HuH-7 (cell line): ENCODE results near the gene PHACTR1.

Source experiments
- DNase-seq: peaks from one replicate; pipeline ENCODE4 v3.0.0; 2011; ENCODE audit warnings: low spot score

The PHACTR1 gene

GRCh38 chr6:13163161-13163944, 446.8 kb downstream of the PHACTR1 start:
- DNase-seq: no peak

DNA sequence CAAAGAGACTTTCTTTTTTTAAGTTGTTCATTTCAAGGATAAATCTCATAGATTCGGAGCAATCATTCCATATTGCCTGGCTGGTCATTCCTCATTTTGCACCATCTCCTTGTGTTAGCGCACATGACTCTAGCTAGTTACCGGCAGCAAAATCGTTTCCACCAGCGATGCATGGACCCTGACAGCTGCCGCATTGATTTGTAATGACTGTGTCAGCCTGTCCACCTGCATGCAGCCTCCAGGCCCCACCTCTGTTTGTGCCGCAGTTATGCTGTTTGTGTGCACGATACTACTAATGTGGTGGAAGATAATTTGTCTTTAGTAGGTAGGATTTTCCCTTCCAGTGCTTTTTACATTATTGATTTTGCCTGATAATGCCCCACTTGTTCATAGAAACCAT, 447.7 kb downstream of the PHACTR1 start:
- no peak for DNase-seq

GRCh38 chr6:13165502-13166172, 449.1 kb downstream of the PHACTR1 start:
- no peak for DNase-seq

- no peak for DNase-seq
Measured at GRCh38 chr6:13166269-13166668, 449.7 kb downstream of the PHACTR1 start.

- DNase-seq: no peak
Measured at GRCh38 chr6:13166916-13167315, 450.3 kb downstream of the PHACTR1 start.

GRCh38 chr6:13172291-13172690, 455.7 kb downstream of the PHACTR1 start:
- DNase-seq: no peak

DNA sequence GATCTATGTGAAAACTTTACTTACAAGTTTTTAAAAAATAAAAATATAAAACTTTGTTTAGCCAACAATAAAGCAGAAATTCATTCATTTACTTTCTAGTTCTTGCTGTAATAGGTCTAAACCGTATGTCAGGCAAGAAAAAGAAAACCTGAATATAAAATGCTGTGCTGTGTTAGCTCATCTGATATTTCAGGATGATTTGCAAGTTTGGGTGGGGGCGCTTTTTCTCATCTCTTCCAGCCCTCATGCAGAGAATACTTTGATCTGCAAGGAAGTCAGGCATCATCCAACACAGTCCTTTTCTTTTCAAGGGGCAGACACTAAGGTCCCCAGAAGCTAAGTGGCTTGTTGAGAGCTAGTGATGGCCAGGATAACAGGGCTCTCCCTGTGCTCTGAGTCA, 458.5 kb downstream of the PHACTR1 start:
- DNase-seq: no peak

- no peak for DNase-seq
Measured at GRCh38 chr6:13175759-13176158, 459.2 kb downstream of the PHACTR1 start.

- no peak for DNase-seq
Measured at GRCh38 chr6:13177664-13178063, 461.1 kb downstream of the PHACTR1 start.

DNA sequence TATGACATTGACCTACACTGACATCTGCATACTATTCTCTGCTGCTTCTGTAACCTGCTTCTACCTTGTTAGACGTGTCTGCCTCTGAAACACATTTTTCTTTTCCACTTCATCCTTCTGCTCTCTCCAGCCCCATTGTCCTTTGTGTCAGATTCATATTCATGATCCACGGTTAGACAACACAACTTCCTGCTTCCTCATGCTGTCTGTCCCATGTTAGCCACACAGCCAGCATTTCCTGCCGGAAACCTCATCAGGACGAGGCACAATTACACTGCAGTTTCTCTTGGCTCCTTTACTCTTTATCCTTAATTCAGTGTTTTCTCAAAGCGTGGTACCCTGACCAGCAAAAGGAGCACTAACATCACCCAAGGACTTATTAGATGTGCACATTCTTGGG, 461.5 kb downstream of the PHACTR1 start:
- DNase-seq: no peak

DNA sequence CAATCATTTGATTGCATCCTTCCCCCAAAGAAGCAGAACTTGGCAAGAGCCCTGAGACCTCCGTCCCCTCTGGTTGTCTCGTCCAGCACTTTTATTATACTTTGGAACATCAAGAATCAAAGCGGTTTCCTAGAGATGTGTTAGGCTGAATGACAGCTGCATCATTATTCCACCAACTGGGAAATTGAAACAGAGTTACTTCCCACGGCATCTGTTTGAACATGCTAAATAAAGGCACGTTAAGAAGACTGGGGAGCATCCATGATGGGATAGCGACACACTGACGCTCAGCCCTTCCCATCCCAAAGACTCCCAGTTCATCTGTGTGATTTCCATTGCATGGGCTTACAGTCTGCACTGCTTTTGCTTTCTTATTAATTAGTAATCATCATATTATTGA, 464.0 kb downstream of the PHACTR1 start:
- no peak for DNase-seq

GRCh38 chr6:13181393-13181792, 464.8 kb downstream of the PHACTR1 start:
- no peak for DNase-seq

DNA sequence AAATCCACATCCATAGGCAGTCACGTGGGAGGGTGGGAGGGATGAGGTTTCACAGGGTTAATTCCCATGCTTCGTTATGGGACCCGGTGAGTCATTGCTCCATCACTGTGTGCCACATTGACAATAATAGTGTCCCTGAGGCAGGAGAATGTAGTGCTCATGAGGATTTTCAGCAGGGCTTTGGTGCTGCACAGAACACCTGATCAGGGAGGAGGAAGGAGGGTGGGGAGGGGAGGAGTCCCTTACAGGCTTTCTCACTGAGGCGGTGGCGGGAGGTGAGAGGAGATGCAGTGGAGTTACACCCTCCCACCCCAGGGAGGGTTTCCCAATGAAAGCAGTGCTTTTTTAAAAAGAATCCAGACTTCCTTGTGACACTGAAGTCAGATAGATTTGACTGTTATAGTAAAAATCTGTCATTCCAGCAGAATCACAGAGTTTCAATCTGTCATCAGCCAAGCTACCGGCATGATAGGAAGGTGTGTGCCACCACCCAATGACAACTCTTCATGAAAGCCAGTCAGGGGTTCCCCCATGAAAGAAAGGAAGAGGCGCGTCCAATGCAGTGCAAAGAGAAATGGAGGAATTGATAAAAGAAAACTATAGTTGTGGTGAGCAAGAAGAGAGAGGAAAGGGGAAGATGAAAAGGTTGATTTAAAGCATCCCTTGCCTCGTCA, 467.0 kb downstream of the PHACTR1 start:
- no peak for DNase-seq

DNA sequence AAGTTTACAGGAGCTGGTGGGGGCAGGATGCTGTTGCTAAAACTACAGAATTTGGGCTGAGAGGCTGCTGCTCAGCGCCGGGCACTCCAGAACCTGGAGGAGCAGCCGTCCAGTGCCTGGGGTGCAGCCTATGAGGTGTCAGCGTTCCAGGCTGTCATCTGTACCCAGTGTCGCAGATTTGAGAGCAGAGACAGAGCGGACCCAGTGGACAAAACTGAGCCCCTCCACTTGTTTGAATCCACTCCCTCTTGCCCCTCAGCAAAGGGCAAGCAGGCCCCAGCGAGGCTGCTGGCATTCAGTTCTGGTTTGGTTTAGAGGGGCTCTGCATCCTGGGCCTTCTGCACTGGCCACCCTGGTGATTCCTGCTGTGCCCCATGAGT, 467.5 kb downstream of the PHACTR1 start:
- no peak for DNase-seq

GRCh38 chr6:13184547-13184946, 468.0 kb downstream of the PHACTR1 start:
- no peak for DNase-seq

- DNase-seq: no peak
Measured at GRCh38 chr6:13186861-13187260, 470.3 kb downstream of the PHACTR1 start.

DNA sequence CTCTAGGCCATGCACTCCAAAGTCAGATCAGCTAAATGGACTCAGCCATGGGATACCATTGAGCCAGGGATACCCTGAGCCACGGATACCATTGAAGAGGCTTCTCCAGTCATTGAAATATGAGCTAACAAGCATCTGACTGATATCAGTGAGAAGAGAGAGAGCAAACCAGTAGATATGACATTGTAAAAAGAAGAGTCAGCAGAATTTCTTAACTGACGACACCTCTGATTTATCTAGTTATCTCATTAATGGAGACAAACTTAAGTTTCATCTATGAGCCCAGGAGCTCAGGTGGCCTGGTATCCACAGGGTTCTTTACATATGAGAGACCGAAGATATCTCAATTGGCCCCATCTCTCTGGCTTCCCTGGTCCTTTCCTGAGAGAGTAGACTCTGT, 471.1 kb downstream of the PHACTR1 start:
- no peak for DNase-seq

DNA sequence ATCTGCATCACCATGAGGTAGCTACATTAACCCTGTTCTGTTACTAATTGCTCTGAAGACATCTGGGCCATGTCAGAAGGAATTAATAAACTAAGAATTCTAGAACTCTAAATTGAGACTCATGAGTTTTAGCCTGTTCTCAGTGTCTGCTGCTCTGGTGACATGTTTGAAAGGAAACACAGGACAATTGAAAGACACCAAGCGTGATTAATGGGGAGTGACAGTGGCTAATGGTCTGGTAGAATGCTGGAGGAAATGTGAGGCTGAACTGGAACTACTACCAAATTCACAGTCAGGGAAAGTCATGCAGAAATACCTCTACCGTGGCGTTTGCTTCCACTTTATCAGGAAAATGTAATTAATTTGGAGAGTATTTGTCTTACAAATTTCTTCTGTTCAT, 471.7 kb downstream of the PHACTR1 start:
- DNase-seq: no peak

DNA sequence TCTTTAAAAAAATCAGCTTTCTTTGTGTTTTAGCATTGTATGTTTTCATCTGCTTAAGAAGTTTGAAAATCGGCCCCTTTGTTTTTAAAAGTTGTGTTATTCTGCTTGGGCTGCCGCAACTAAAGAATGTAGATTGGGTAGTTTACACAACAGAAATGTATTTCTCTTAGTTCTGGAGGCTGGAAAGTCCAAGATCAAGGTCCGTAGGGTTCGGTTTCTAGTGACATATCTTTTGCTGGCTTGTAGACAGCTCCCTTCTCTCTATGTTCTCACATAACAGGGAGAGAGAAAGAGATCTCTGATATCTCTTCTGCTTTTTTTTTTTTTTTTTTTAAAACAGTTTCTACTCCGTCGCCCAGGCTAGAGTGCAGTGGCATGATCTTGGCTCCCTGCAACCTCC, 473.1 kb downstream of the PHACTR1 start:
- no peak for DNase-seq

- DNase-seq: no peak
Measured at GRCh38 chr6:13190376-13190775, 473.8 kb downstream of the PHACTR1 start.

- no peak for DNase-seq
Measured at GRCh38 chr6:13191461-13191860, 474.9 kb downstream of the PHACTR1 start.

DNA sequence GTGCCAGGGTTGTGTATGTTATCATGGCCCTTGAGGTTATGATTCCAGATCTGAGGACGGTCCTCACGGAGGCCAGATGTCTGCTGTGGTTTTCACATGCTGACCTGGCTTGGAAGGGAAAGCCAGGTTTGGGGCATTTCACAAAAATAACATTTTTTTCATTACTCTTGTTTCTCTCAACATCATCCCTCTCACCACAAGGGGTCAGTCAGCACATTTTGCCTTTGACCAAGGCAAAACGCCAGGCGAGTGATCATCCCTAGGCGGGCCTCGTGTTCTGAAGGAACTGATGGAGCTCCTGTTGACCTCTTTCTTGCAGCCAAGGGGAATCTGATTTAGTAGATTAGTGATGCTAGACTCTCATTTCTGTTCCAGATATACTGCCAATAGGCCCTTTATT, 478.3 kb downstream of the PHACTR1 start:
- peak; percentile 53 for DNase-seq

DNA sequence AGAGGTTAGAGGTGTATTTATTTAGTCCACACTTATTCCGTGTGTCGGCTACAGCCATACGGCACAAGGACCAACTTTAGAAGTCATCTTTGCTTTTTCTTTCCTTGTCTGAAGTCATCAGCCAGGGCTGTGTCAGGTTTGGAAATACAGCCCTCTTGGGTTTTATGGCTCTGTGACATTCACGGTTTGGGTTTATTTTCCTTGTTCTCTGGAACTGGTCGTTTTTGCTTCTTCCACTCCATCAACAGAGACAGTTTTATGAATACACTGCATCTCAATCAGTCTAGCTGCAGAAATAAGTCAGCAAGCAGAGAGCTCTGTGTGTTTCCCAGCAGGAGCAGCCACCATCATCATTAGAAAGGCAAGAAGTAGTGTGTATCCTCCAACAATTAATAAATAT, 479.2 kb downstream of the PHACTR1 start:
- no peak for DNase-seq
